ENCODE data around the gene MRTFA.

DNA sequence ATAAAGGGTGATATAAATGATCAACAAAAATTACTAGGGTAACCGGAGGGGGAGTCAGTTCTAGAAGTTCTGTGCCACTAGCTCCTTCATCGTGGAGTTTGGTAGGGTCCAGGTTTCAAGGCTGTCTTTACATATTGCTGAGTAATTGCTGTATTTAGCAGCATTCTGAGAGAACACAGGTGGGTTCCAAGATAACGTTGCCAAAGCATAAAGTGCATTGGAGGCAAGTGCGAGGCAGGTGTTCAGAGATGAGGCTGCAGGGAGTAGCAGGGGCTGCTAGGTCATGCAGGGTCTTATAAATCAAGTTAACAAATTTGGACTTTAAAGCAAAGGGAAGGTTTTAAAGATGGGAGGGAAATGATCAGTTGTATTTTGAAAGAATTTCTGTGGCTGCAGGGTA lies 248.3 kb downstream of the MRTFA start:
- TF ChIP-seq FOXK2 (IDR thresholded peaks at IDR 0.05) = no peak
- no peak for TF ChIP-seq CTBP1 (IDR thresholded peaks at IDR 0.05; ENCODE audit: borderline replicate concordance)
- TF ChIP-seq TARDBP (IDR thresholded peaks at IDR 0.05) = no peak
- no peak for TF ChIP-seq SP1 (IDR thresholded peaks at IDR 0.05)
- TF ChIP-seq FOXM1 (IDR thresholded peaks at IDR 0.05; ENCODE audit: borderline replicate concordance) = no peak
- TF ChIP-seq PKNOX1 (IDR thresholded peaks at IDR 0.05) = no peak
- no peak for TF ChIP-seq ZNF384 (IDR thresholded peaks at IDR 0.05)
- TF ChIP-seq BHLHE40 (IDR thresholded peaks at IDR 0.05; ENCODE audit: borderline replicate concordance) = no peak
- TF ChIP-seq SUZ12 (IDR thresholded peaks at IDR 0.05) = no peak
- TF ChIP-seq FOXA1 (IDR thresholded peaks at IDR 0.05) = no peak
